ENCODE data around the gene TCTN1.
"Not testable (repeated sequence)": the region's sequence is repeated elsewhere in the genome, so short reads cannot be mapped to it uniquely, and the experiment has no call there.

Gene TCTN1

GRCh38 chr12:110581931-110582275 lies 32.0 kb upstream of the TCTN1 start:
- TF ChIP-seq, protein P1, sequence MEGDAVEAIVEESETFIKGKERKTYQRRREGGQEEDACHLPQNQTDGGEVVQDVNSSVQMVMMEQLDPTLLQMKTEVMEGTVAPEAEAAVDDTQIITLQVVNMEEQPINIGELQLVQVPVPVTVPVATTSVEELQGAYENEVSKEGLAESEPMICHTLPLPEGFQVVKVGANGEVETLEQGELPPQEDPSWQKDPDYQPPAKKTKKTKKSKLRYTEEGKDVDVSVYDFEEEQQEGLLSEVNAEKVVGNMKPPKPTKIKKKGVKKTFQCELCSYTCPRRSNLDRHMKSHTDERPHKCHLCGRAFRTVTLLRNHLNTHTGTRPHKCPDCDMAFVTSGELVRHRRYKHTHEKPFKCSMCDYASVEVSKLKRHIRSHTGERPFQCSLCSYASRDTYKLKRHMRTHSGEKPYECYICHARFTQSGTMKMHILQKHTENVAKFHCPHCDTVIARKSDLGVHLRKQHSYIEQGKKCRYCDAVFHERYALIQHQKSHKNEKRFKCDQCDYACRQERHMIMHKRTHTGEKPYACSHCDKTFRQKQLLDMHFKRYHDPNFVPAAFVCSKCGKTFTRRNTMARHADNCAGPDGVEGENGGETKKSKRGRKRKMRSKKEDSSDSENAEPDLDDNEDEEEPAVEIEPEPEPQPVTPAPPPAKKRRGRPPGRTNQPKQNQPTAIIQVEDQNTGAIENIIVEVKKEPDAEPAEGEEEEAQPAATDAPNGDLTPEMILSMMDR (conservative IDR thresholded peaks at IDR 0.05; ENCODE audit: low read depth, low read length), result no peak
- peak overlapping the region; percentile 86 for H3K4me3 ChIP-seq (ENCODE audit: low read length)
- DNase-seq (ENCODE audit: low read depth), result no peak

GRCh38 chr12:110582276-110583136 lies 31.4 kb upstream of the TCTN1 start:
- TF ChIP-seq, protein P1 (conservative IDR thresholded peaks at IDR 0.05; ENCODE audit: low read depth, low read length), result no peak

DNA sequence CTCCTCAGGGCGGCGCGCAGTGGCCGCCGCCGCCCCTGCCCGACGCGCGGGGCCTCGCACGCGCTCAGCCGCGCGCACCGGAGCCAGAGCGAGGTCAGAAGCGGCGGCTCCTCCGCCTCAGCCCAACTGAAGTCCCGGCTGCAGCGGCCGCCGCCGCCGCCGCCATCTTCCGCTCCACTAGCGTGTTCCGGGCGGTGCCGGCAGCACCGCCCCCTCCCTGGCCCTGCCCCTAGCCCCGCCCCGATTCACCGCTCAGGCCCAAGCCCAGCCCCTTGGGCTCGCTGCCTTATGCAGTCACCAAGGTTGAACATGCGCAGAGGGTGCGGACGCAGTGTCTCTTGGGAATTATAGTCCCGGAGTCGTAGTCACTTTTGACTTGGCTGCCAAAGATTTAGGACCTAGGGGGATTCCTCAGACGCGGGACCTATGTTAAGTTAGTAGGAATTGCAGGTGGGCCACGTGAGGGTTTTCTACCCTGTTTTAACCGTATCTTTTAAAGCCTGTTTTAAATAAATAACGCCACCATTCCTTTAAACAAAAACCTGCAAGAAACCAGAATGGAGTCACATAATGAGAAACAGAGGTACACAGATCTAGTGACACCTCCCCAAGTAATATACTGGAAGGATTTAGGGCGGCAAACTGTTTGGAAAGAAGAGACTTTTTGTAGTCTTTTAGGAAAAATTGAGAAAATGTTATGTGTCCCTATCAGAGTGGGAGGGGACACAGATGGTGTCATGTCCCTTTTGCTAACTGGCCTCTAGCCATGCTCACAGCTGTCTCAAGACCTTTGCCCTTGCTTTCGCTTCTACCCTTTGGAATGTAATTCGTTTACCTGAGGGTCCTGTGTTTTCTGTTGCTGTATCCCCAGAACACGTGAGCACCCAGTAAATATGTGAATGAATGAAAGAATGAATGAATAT lies 30.5 kb upstream of the TCTN1 start, which contains the start of gene PPTC7:
TSS of gene PPTC7 (minus strand) at position 182 of the 923 bp plus-strand sequence. CDS start 287 bp downstream, outside the sequence.
- TF ChIP-seq, protein P1 (conservative IDR thresholded peaks at IDR 0.05; ENCODE audit: low read depth, low read length), result no peak
- DNase-seq (ENCODE audit: low read depth), result peak; percentile 79
- H3K4me3 ChIP-seq (ENCODE audit: low read length), result peak within 1 kb of the TSS; percentile 86

More at GRCh38 chr12:110582276-110583136, 31.4 kb upstream of the TCTN1 start:
- no peak for DNase-seq (ENCODE audit: low read depth)
- H3K4me3 ChIP-seq (ENCODE audit: low read length), result peak overlapping the region; percentile 86

- TF ChIP-seq, protein P1 (conservative IDR thresholded peaks at IDR 0.05; ENCODE audit: low read depth, low read length), result no peak
- no peak for DNase-seq (ENCODE audit: low read depth)
- H3K4me3 ChIP-seq (ENCODE audit: low read length), result no peak overlapping the region
Observed at GRCh38 chr12:110585231-110585799, 28.6 kb upstream of the TCTN1 start.

DNA sequence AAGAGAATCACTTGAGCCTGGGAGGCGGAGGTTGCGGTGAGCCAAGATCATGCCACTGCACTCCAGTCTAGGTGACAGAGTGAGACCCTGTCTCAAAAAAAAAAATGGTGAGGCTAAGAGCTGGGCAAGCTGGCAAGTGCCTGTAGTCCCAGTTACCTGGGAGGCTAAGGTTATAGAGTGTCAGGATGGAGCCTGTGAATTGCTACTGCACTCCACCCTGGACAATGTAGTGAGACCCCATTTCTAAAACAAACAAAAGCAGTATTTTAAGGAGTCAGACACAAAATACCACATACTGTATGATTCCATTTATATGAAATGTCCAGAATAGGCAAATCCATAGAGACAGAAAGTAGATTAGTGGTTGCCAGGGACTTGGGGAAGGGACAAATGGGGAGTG lies 26.8 kb upstream of the TCTN1 start:
- not testable (repeated sequence) for H3K4me3 ChIP-seq (ENCODE audit: low read length); DNase-seq (ENCODE audit: low read depth)

GRCh38 chr12:110590059-110590458 lies 23.9 kb upstream of the TCTN1 start:
- DNase-seq (ENCODE audit: low read depth), result no peak
- H3K4me3 ChIP-seq (ENCODE audit: low read length), result no peak overlapping the region
- TF ChIP-seq, protein P1 (conservative IDR thresholded peaks at IDR 0.05; ENCODE audit: low read depth, low read length), result no peak

DNA sequence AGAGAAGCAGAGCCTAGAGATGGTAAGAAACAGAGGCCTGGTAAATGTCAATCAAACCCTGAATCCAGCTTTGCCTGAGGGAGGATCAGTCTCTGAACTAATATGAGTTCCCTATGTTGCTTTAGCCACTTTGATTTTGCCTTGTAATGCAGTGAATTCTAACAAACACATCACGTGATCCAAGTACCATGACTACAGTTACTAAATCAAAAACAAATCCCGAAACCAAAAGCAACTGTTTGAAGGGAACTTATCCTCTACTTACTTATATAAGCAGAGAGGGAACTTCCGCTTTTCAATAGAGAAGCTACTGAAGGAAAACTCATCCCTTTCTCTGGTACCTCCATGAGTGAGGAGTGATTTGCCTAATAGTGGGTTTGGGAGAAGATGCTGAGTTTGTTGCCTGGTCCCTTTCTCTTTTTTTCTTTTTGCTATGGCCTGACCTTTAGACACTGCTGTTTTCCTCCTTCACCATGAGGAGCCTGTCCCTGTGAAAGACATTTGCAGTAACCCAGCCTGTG lies 23.1 kb upstream of the TCTN1 start:
- TF ChIP-seq, protein P1 (conservative IDR thresholded peaks at IDR 0.05; ENCODE audit: low read depth, low read length), result no peak
- no peak for DNase-seq (ENCODE audit: low read depth)

More for the DNA sequence above, 23.1 kb upstream of the TCTN1 start:
- H3K4me3 ChIP-seq (ENCODE audit: low read length), result no peak overlapping the region

All from retinal pigment epithelial cell (primary cell).